ENCODE measurements around the gene GPC6. TPM values are rescaled to one million over a fixed set of nuclear protein-coding genes. Genes with fewer than 3 reads are reported as not detected.

The GPC6 gene
- total RNA-seq, 5 donors from 2014 or later (not counting 1 experiment from before 2014, with no cell fraction given): 0.03 to 0.18 (median 0.06) TPM; not detected in 2

- peaks cover 3 to 21% of the 10 kb centered on the region in 2 experiments for H3K27me3 ChIP-seq (replicated peaks in 1 of 2; ENCODE audit: control insufficient read depth in 2 of 2, extremely low read depth in 1 of 2, insufficient read depth in 2 of 2, low read length in 1 of 2)
- H3K27ac Mint-ChIP-seq: no peak overlapping the region
- H3K9me3 ChIP-seq: no peaks in the 10 kb centered on the region
- H3K4me3 ChIP-seq (ENCODE audit: control insufficient read depth in 1 of 2, extremely low read depth in 1 of 2, low read length in 1 of 2): no peak overlapping the region
- POLR2A ChIA-PET: no interaction called here
- no peaks in the 10 kb centered on the region for H3K9me3 Mint-ChIP-seq
- ATAC-seq (replicated peaks in 1 of 4): no peak
- H3K36me3 Mint-ChIP-seq: no peaks in the 10 kb centered on the region
- H3K4me1 Mint-ChIP-seq: peaks cover 2 to 9% (median 5%) of the 10 kb centered on the region in 3 donors
- H3K4me3 Mint-ChIP-seq: no peak overlapping the region
- no peaks in the 10 kb centered on the region for H3K36me3 ChIP-seq (ENCODE audit: control insufficient read depth in 2 of 2, extremely low read depth in 1 of 2, insufficient read depth in 1 of 2, low read length in 1 of 2)
- 6% methylated on average over 54 of the region's 55 CpGs for WGBS (ENCODE audit: insufficient coverage)
- CTCF ChIA-PET: no interaction called here
- H3K27me3 Mint-ChIP-seq: peaks cover 42 to 56% of the 10 kb centered on the region in 2 donors
- no peaks in the 10 kb centered on the region for H3K4me1 ChIP-seq (ENCODE audit: control insufficient read depth in 1 of 2, extremely low read depth in 1 of 2, insufficient read depth in 2 of 2, low read length in 2 of 2)
- no peak overlapping the region for H3K27ac ChIP-seq (ENCODE audit: low read length)
- no peak for DNase-seq
Measured at GRCh38 chr13:93227280-93227877, 772 bp downstream of the GPC6 start.

DNA sequence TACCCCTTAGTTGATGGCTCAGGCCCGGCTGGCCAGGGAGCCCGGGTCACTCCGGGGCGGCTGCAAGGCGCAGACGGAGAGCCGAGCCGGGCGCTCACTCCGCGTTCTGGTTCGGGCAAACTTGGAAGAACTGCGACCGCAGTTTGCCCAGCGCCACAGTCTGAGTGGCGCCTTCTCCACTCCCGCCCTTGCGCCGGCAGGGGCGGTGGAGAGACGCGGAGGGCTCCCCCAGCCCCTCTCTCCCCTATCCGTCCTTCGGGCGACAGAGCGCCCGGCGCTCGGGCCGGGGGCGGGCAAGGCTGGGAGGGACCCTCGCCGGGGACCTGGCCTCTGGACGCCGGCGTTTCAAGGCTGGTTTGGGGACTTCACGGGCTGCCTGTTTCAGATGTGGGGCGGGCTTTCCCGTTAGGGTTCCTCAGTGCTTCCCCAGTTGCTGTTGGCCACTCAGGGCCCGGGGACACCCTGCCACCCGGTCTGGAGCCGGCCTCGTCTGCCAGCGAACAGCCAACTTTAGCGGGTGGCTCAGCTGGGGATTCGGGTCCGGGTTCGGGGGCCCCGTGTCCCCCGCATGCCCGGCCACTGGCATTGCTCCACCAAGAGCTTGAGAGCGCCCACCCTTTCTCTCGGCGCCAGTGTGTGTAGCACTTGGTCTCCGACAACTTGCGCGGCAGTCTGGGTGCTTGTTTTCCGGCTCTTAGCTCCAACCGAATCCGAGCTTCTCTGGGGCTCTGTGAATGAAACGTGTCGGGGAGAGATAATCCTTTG lies 1.5 kb downstream of the GPC6 start:
- CTCF ChIA-PET: no interaction called here
- no peak overlapping the region for H3K4me3 Mint-ChIP-seq
- H3K27me3 Mint-ChIP-seq: peaks cover 42 to 56% of the 10 kb centered on the region in 2 donors
- WGBS (ENCODE audit: insufficient coverage): 3% methylated on average over 61 of the region's 62 CpGs
- POLR2A ChIA-PET: no interaction called here
- Histone ChIP-seq H3K4me3 (ENCODE audit: control insufficient read depth in 1 of 2, extremely low read depth in 1 of 2, low read length in 1 of 2) (no peak overlapping the region), H3K27ac (ENCODE audit: low read length) (no peak overlapping the region), H3K4me1 (ENCODE audit: control insufficient read depth in 1 of 2, extremely low read depth in 1 of 2, insufficient read depth in 2 of 2, low read length in 2 of 2) (no peaks in the 10 kb centered on the region), H3K9me3 (no peaks in the 10 kb centered on the region), H3K27me3 (replicated peaks in 1 of 2; ENCODE audit: control insufficient read depth in 2 of 2, extremely low read depth in 1 of 2, insufficient read depth in 2 of 2, low read length in 1 of 2) (peaks cover 3 to 21% of the 10 kb centered on the region in 2 experiments), H3K36me3 (ENCODE audit: control insufficient read depth in 2 of 2, extremely low read depth in 1 of 2, insufficient read depth in 1 of 2, low read length in 1 of 2) (no peaks in the 10 kb centered on the region)
- peaks cover 2 to 9% (median 5%) of the 10 kb centered on the region in 3 donors for H3K4me1 Mint-ChIP-seq
- no peak for ATAC-seq (replicated peaks in 1 of 4)
- H3K9me3 Mint-ChIP-seq: no peaks in the 10 kb centered on the region
- H3K27ac Mint-ChIP-seq: no peak overlapping the region
- no peak for DNase-seq
- no peaks in the 10 kb centered on the region for H3K36me3 Mint-ChIP-seq

DNA sequence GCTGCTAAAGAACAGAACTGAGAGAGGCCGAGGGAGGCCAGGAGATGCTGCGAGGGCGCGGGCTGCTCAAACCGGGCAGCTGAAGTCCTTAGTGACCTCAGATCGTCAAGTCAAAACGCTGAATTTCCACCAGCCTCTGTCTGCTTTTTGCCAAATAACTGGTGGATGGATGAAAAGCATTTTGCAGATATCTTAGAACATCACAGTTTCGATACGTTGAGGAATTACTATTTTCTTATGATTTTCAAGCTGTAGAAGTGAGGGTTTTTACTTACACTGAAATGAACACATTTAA lies 2.0 kb downstream of the GPC6 start:
- 0% methylated on average over 2 of the region's 9 CpGs for WGBS (ENCODE audit: insufficient coverage)
- Histone ChIP-seq H3K27me3 (replicated peaks in 1 of 2; ENCODE audit: control insufficient read depth in 2 of 2, extremely low read depth in 1 of 2, insufficient read depth in 2 of 2, low read length in 1 of 2) (peaks cover 3 to 21% of the 10 kb centered on the region in 2 experiments), H3K4me3 (ENCODE audit: control insufficient read depth in 1 of 2, extremely low read depth in 1 of 2, low read length in 1 of 2) (no peak overlapping the region), H3K36me3 (ENCODE audit: control insufficient read depth in 2 of 2, extremely low read depth in 1 of 2, insufficient read depth in 1 of 2, low read length in 1 of 2) (no peaks in the 10 kb centered on the region), H3K27ac (ENCODE audit: low read length) (no peak overlapping the region), H3K9me3 (no peaks in the 10 kb centered on the region), H3K4me1 (ENCODE audit: control insufficient read depth in 1 of 2, extremely low read depth in 1 of 2, insufficient read depth in 2 of 2, low read length in 2 of 2) (no peaks in the 10 kb centered on the region)
- ChIA-PET CTCF (no interaction called here), POLR2A (no interaction called here)
- Mint-ChIP-seq H3K27ac (no peak overlapping the region), H3K4me3 (no peak overlapping the region), H3K36me3 (no peaks in the 10 kb centered on the region), H3K9me3 (no peaks in the 10 kb centered on the region), H3K27me3 (peaks cover 45 to 60% of the 10 kb centered on the region in 2 donors), H3K4me1 (peaks cover 2 to 9% (median 5%) of the 10 kb centered on the region in 3 donors)
- ATAC-seq (replicated peaks in 1 of 4) (no peak), DNase-seq (no peak)

- CTCF ChIA-PET: no interaction called here
- no peak overlapping the region for H3K4me3 Mint-ChIP-seq
- no peaks in the 10 kb centered on the region for H3K36me3 Mint-ChIP-seq
- DNase-seq: no peak
- Histone ChIP-seq H3K4me1 (ENCODE audit: control insufficient read depth in 1 of 2, extremely low read depth in 1 of 2, insufficient read depth in 2 of 2, low read length in 2 of 2) (no peaks in the 10 kb centered on the region), H3K36me3 (ENCODE audit: control insufficient read depth in 2 of 2, extremely low read depth in 1 of 2, insufficient read depth in 1 of 2, low read length in 1 of 2) (no peaks in the 10 kb centered on the region), H3K9me3 (no peaks in the 10 kb centered on the region), H3K27me3 (replicated peaks in 1 of 2; ENCODE audit: control insufficient read depth in 2 of 2, extremely low read depth in 1 of 2, insufficient read depth in 2 of 2, low read length in 1 of 2) (peaks cover 3 to 21% of the 10 kb centered on the region in 2 experiments), H3K27ac (ENCODE audit: low read length) (no peak overlapping the region), H3K4me3 (ENCODE audit: control insufficient read depth in 1 of 2, extremely low read depth in 1 of 2, low read length in 1 of 2) (no peak overlapping the region)
- H3K27ac Mint-ChIP-seq: no peak overlapping the region
- peaks cover 0 to 4% (median 4%) of the 10 kb centered on the region in 3 donors for H3K9me3 Mint-ChIP-seq
- no peak for ATAC-seq (replicated peaks in 1 of 4)
- POLR2A ChIA-PET: no interaction called here
- peaks cover 43 to 53% of the 10 kb centered on the region in 2 donors for H3K27me3 Mint-ChIP-seq
- H3K4me1 Mint-ChIP-seq: peaks cover 2 to 9% (median 5%) of the 10 kb centered on the region in 3 donors
Measured at GRCh38 chr13:93230261-93230855, 3.8 kb downstream of the GPC6 start.

GRCh38 chr13:93231867-93232266 lies 5.3 kb downstream of the GPC6 start:
- no peak overlapping the region for H3K4me3 ChIP-seq (ENCODE audit: control insufficient read depth in 1 of 2, extremely low read depth in 1 of 2, low read length in 1 of 2)
- peaks cover 3 to 18% of the 10 kb centered on the region in 2 experiments for H3K27me3 ChIP-seq (replicated peaks in 1 of 2; ENCODE audit: control insufficient read depth in 2 of 2, extremely low read depth in 1 of 2, insufficient read depth in 2 of 2, low read length in 1 of 2)
- no peak overlapping the region for H3K27ac Mint-ChIP-seq
- CTCF ChIA-PET: no interaction called here
- H3K36me3 ChIP-seq (ENCODE audit: control insufficient read depth in 2 of 2, extremely low read depth in 1 of 2, insufficient read depth in 1 of 2, low read length in 1 of 2): no peaks in the 10 kb centered on the region
- DNase-seq (no peak), ATAC-seq (replicated peaks in 1 of 4) (no peak)
- POLR2A ChIA-PET: no interaction called here
- H3K4me1 ChIP-seq (ENCODE audit: control insufficient read depth in 1 of 2, extremely low read depth in 1 of 2, insufficient read depth in 2 of 2, low read length in 2 of 2): no peaks in the 10 kb centered on the region
- H3K9me3 ChIP-seq: no peaks in the 10 kb centered on the region
- no peaks in the 10 kb centered on the region for H3K36me3 Mint-ChIP-seq
- no peak overlapping the region for H3K27ac ChIP-seq (ENCODE audit: low read length)
- peaks cover 2 to 5% (median 5%) of the 10 kb centered on the region in 3 donors for H3K4me1 Mint-ChIP-seq
- H3K4me3 Mint-ChIP-seq: no peak overlapping the region
- H3K27me3 Mint-ChIP-seq: peaks cover 27 to 37% of the 10 kb centered on the region in 2 donors
- WGBS (ENCODE audit: insufficient coverage): no CpG with 5 or more reads among the region's 3 CpGs
- peaks cover 4 to 7% (median 6%) of the 10 kb centered on the region in 3 donors for H3K9me3 Mint-ChIP-seq

- ATAC-seq (replicated peaks in 1 of 4) (no peak), DNase-seq (no peak)
- peaks cover 0 to under 1% (median 0%) of the 10 kb centered on the region in 3 donors for H3K4me1 Mint-ChIP-seq
- peaks cover 15 to 27% of the 10 kb centered on the region in 2 donors for H3K27me3 Mint-ChIP-seq
- WGBS (ENCODE audit: insufficient coverage): 60% methylated on average over 1 of the region's 3 CpGs
- ChIA-PET CTCF (no interaction called here), POLR2A (no interaction called here)
- Histone ChIP-seq H3K9me3 (no peaks in the 10 kb centered on the region), H3K4me1 (ENCODE audit: control insufficient read depth in 1 of 2, extremely low read depth in 1 of 2, insufficient read depth in 2 of 2, low read length in 2 of 2) (no peaks in the 10 kb centered on the region), H3K36me3 (ENCODE audit: control insufficient read depth in 2 of 2, extremely low read depth in 1 of 2, insufficient read depth in 1 of 2, low read length in 1 of 2) (no peaks in the 10 kb centered on the region), H3K27ac (ENCODE audit: low read length) (no peak overlapping the region), H3K27me3 (replicated peaks in 1 of 2; ENCODE audit: control insufficient read depth in 2 of 2, extremely low read depth in 1 of 2, insufficient read depth in 2 of 2, low read length in 1 of 2) (no peaks in the 10 kb centered on the region), H3K4me3 (ENCODE audit: control insufficient read depth in 1 of 2, extremely low read depth in 1 of 2, low read length in 1 of 2) (no peak overlapping the region)
- H3K4me3 Mint-ChIP-seq: no peak overlapping the region
- no peak overlapping the region for H3K27ac Mint-ChIP-seq
- no peaks in the 10 kb centered on the region for H3K36me3 Mint-ChIP-seq
- peaks cover 13 to 27% (median 21%) of the 10 kb centered on the region in 3 donors for H3K9me3 Mint-ChIP-seq
Measured at GRCh38 chr13:93233997-93234416, 7.4 kb downstream of the GPC6 start.

Data from T-cell (primary cell).